22Rv1 (cell line): Measurements from ENCODE around the gene TDO2.

Source experiments
- H3K27ac ChIP-seq: fragments of 450-650 bp; 2 replicates; pipeline ENCODE4 v1.5.1; 2017
- CTCF ChIP-seq: fragments of 450-650 bp; IDR thresholded peaks from 2 replicates; pipeline ENCODE4 v1.5.1; 2017; ENCODE audit warnings: mild to moderate bottlenecking
- ZFX ChIP-seq: fragments of 450-650 bp; IDR thresholded peaks from 2 replicates; pipeline ENCODE4 v1.6.1; 2017; ENCODE audit warnings: antibody characterized with exemption, borderline replicate concordance

Gene TDO2

GRCh38 chr4:155962767-155963166, 59.3 kb downstream of the TDO2 start:
- TF ChIP-seq ZFX (no peak), CTCF (no peak)

GRCh38 chr4:155964016-155964891, 60.8 kb downstream of the TDO2 start:
- TF ChIP-seq ZFX, result no peak
- no peak overlapping the region for H3K27ac ChIP-seq

More at GRCh38 chr4:155962767-155963166, 59.3 kb downstream of the TDO2 start:
- no peak overlapping the region for H3K27ac ChIP-seq

- TF ChIP-seq CTCF, result no peak
- no peak for TF ChIP-seq ZFX
- H3K27ac ChIP-seq, result no peak overlapping the region
Measured at GRCh38 chr4:155966171-155966570, 62.7 kb downstream of the TDO2 start.

GRCh38 chr4:155966731-155967395, 63.4 kb downstream of the TDO2 start:
- no peak overlapping the region for H3K27ac ChIP-seq
- TF ChIP-seq ZFX (no peak), CTCF (no peak)
